HFFc6 (cell line): ENCODE measurements around the gene SPTSSB. TPM values are rescaled to one million over a fixed set of nuclear protein-coding genes. Genes with fewer than 3 reads are reported as not detected.
A peak's percentile ranks its signal among the peaks of the same experiment; 100 is the strongest.

Experiments used
- DNase-seq: peaks from one replicate; pipeline ENCODE4 v3.0.0-alpha.2; 2018
- H3K27ac Mint-ChIP-seq: 2 replicates; pipeline ENCODE4 v1.8.0; 2020; ENCODE audit warnings: mild to moderate bottlenecking, mixed read lengths
- H3K27me3 Mint-ChIP-seq: 2 replicates; pipeline ENCODE4 v1.8.0; 2021; ENCODE audit warnings: mild to moderate bottlenecking, moderate library complexity, mixed read lengths; ENCODE audit not compliant: insufficient read depth
- H3K36me3 Mint-ChIP-seq: 2 replicates; pipeline ENCODE4 v1.8.0; 2021; ENCODE audit warnings: low read depth, mixed read lengths
- H3K4me1 Mint-ChIP-seq: 2 replicates; pipeline ENCODE4 v1.8.0; 2020; ENCODE audit warnings: low read depth, mixed read lengths
- H3K4me3 Mint-ChIP-seq: 2 replicates; pipeline ENCODE4 v1.8.0; 2020; ENCODE audit warnings: mild to moderate bottlenecking, moderate library complexity, mixed read lengths
- H3K9me3 Mint-ChIP-seq: 2 replicates; pipeline ENCODE4 v1.8.0; 2020; ENCODE audit warnings: mild to moderate bottlenecking, mixed read lengths
- CTCF ChIP-seq: fragments of 200-600 bp; sonication (generic); IDR thresholded peaks from 2 replicates; pipeline ENCODE4 v1.5.0; 2021; ENCODE audit warnings: antibody characterized with exemption, mild to moderate bottlenecking
- total RNA-seq, 6 experiments: library from RNA; stranded (reverse); fragmentation: NEBNext Ultra II Directional; extraction: Animal tissue kit (Norgen Biotek cat#: 25700); gene quantifications; 2 replicates in 1 of 6; 3 replicates in 5 of 6; pipeline ENCODE4 v1.2.3, GENCODE V29; 2021

SPTSSB gene
- total RNA-seq, 6 experiments from 2014 or later = not detected

GRCh38 chr3:161413855-161414210 lies 42.5 kb upstream of the SPTSSB start:
- no peak for TF ChIP-seq CTCF
- Mint-ChIP-seq H3K9me3 (no peaks in the 10 kb centered on the region), H3K27me3 (no peaks in the 10 kb centered on the region; the same call in 1 of the 2 replicates), H3K4me3 (no peak overlapping the region), H3K36me3 (no peaks in the 10 kb centered on the region), H3K4me1 (peaks cover 52% of the 10 kb centered on the region), H3K27ac (no peak overlapping the region)
- no peak for DNase-seq

GRCh38 chr3:161413127-161413854 lies 42.0 kb upstream of the SPTSSB start:
- H3K9me3 Mint-ChIP-seq = no peaks in the 10 kb centered on the region
- DNase-seq = no peak
- H3K27ac Mint-ChIP-seq = no peak overlapping the region

GRCh38 chr3:161412123-161412522 lies 40.8 kb upstream of the SPTSSB start:
- Mint-ChIP-seq H3K9me3 (no peaks in the 10 kb centered on the region), H3K27me3 (no peaks in the 10 kb centered on the region; the same call in 1 of the 2 replicates), H3K4me3 (no peak overlapping the region), H3K36me3 (no peaks in the 10 kb centered on the region), H3K27ac (no peak overlapping the region), H3K4me1 (peaks cover 52% of the 10 kb centered on the region)
- peak; percentile 26 for DNase-seq
- TF ChIP-seq CTCF = no peak

More at GRCh38 chr3:161413127-161413854, 42.0 kb upstream of the SPTSSB start:
- Mint-ChIP-seq H3K4me1 (peaks cover 52% of the 10 kb centered on the region), H3K36me3 (no peaks in the 10 kb centered on the region), H3K27me3 (no peaks in the 10 kb centered on the region; the same call in 1 of the 2 replicates), H3K4me3 (no peak overlapping the region)
- no peak for TF ChIP-seq CTCF

GRCh38 chr3:161409858-161410257 lies 38.5 kb upstream of the SPTSSB start:
- no peak for TF ChIP-seq CTCF
- peaks cover 4% of the 10 kb centered on the region for H3K27me3 Mint-ChIP-seq
- H3K36me3 Mint-ChIP-seq = no peaks in the 10 kb centered on the region
- H3K9me3 Mint-ChIP-seq = no peaks in the 10 kb centered on the region
- peaks cover 32% of the 10 kb centered on the region for H3K4me1 Mint-ChIP-seq
- peak overlapping the region; percentile 33; the same call in 1 of the 2 replicates for H3K4me3 Mint-ChIP-seq
- DNase-seq = no peak
- no peak overlapping the region for H3K27ac Mint-ChIP-seq

GRCh38 chr3:161409069-161409468 lies 37.8 kb upstream of the SPTSSB start:
- Mint-ChIP-seq H3K27ac (no peak overlapping the region), H3K4me1 (peaks cover 31% of the 10 kb centered on the region), H3K9me3 (no peaks in the 10 kb centered on the region)

More at GRCh38 chr3:161409069-161409468, 37.8 kb upstream of the SPTSSB start:
- H3K4me3 Mint-ChIP-seq = peak overlapping the region; percentile 33; the same call in 1 of the 2 replicates
- DNase-seq = peak; percentile 38
- TF ChIP-seq CTCF = peak; percentile 75
- no peaks in the 10 kb centered on the region for H3K36me3 Mint-ChIP-seq
- peaks cover 4% of the 10 kb centered on the region for H3K27me3 Mint-ChIP-seq
